K562 (cell line): Measurements from ENCODE around the gene DPP9.
A peak's percentile ranks its signal among the peaks of the same experiment; 100 is the strongest.

ENCODE experiments used
- CHAMP1 ChIP-seq: fragments of 450-650 bp; IDR thresholded peaks from 2 replicates; pipeline ENCODE4 v1.6.1; 2016; ENCODE audit warnings: mild to moderate bottlenecking
- CREB1 ChIP-seq, 2 experiments: sonication (generic) in 1 of 2; formaldehyde crosslinking in 1 of 2; IDR thresholded peaks; 2 replicates each; pipeline versions ENCODE4 v1.6.1 to v1.8.0; 2012 to 2022; ENCODE audit warnings: inconsistent platforms in 1 of 2, mild to moderate bottlenecking in 1 of 2, missing genetic modification reagents in 1 of 2, moderate library complexity in 1 of 2
- CTCF ChIP-seq, 3 experiments: IDR thresholded peaks in 2 of 3; conservative IDR thresholded peaks in 1 of 3; 2 replicates each; pipeline ENCODE4 v1.5.1; 2011 to 2012; ENCODE audit warnings: low read length in 3 of 3, mild to moderate bottlenecking in 3 of 3, control low read depth in 2 of 3, improper control_type of control experiment in 1 of 3, inconsistent platforms in 1 of 3, low read depth in 1 of 3, mixed read lengths in 1 of 3, moderate library complexity in 1 of 3; ENCODE audit not compliant: insufficient read depth in 2 of 3
- GABPA ChIP-seq: fragments of 200-800 bp; sonication (Bioruptor generic); conservative IDR thresholded peaks from 2 replicates; pipeline ENCODE4 v1.6.1; 2016; ENCODE audit warnings: low read depth, missing genetic modification characterization, missing compliant biosample characterization
- GATA2 ChIP-seq: sonication (generic); formaldehyde crosslinking; IDR thresholded peaks from 2 replicates; pipeline ENCODE4 v1.4.0; 2020; ENCODE audit warnings: mild to moderate bottlenecking, missing genetic modification reagents
- HDAC3 ChIP-seq: fragments of 450-650 bp; IDR thresholded peaks from 2 replicates; pipeline ENCODE4 v1.6.1; 2018; ENCODE audit warnings: borderline replicate concordance, mild to moderate bottlenecking, moderate library complexity; ENCODE audit not compliant: partially characterized antibody
- JUND ChIP-seq, 2 experiments: IDR thresholded peaks; 2 replicates in 1 of 2; 3 replicates in 1 of 2; pipeline ENCODE4 v1.6.1; 2011; ENCODE audit warnings: borderline replicate concordance in 2 of 2, low read depth in 2 of 2, low read length in 2 of 2, improper control_type of control experiment in 1 of 2, missing biosample characterization in 1 of 2, missing genetic modification characterization in 1 of 2, missing genetic modification reagents in 1 of 2
- POLR2A ChIP-seq: fragments of 450-650 bp; conservative IDR thresholded peaks from 2 replicates; pipeline ENCODE4 v1.6.1; 2016
- RCOR1 ChIP-seq, 2 experiments: IDR thresholded peaks; 2 replicates each; pipeline ENCODE4 v1.6.1; 2012; ENCODE audit warnings: low read depth in 2 of 2, low read length in 2 of 2, borderline replicate concordance in 1 of 2, improper control_type of control experiment in 1 of 2
- ZBED1 ChIP-seq: IDR thresholded peaks from 2 replicates; pipeline ENCODE4 v1.6.1; 2014
- ZBTB43 ChIP-seq: sonication (generic); formaldehyde crosslinking; IDR thresholded peaks from 2 replicates; pipeline ENCODE4 v1.8.0; 2023; ENCODE audit warnings: mild to moderate bottlenecking, missing genetic modification reagents
- ZNF274 ChIP-seq: IDR thresholded peaks from 2 replicates; pipeline ENCODE4 v1.6.1; 2011; ENCODE audit warnings: low read depth, mild to moderate bottlenecking, low read length, moderate library complexity, borderline replicate concordance

- no peak for TF ChIP-seq ZNF274
- TF ChIP-seq GABPA (tag): no peak
- no peak for TF ChIP-seq CTCF (IDR thresholded peaks at IDR 0.05 in 2 of 3, conservative IDR thresholded peaks at IDR 0.05 in 1 of 3; ENCODE audit: insufficient read depth in 2 of 3, low read depth in 1 of 3, low read length in 3 of 3)
- no peak for TF ChIP-seq GATA2 (CRISPR knock-in tag)
- TF ChIP-seq CREB1 (IDR thresholded peaks at IDR 0.05): no peak
- no peak for TF ChIP-seq CREB1 (CRISPR knock-in tag; IDR thresholded peaks at IDR 0.05)
- TF ChIP-seq CHAMP1: no peak
- no peak for TF ChIP-seq ZBTB43
- no peak for TF ChIP-seq HDAC3
- peak in 1 of 2 experiments; percentile 50; a peak in 2 of 4 replicates for TF ChIP-seq RCOR1 (IDR thresholded peaks at IDR 0.05; ENCODE audit: borderline replicate concordance in 1 of 2, low read depth in 2 of 2, low read length in 2 of 2)
- no peak for TF ChIP-seq POLR2A
- no peak for TF ChIP-seq JUND (IDR thresholded peaks at IDR 0.05; ENCODE audit: borderline replicate concordance, low read depth, low read length)
- TF ChIP-seq JUND (tag; IDR thresholded peaks at IDR 0.05; ENCODE audit: borderline replicate concordance, low read depth, low read length): no peak
- no peak for TF ChIP-seq ZBED1
Measured at GRCh38 chr19:4645718-4646117, 77.9 kb downstream of the DPP9 start.
